ENCODE measurements around the gene ENHO.

GRCh38 chr9:34477541-34477940 is 45.2 kb downstream of the ENHO start:
- TF ChIP-seq SIN3A (IDR thresholded peaks at IDR 0.05; ENCODE audit: borderline replicate concordance, insufficient read depth, low read length), result no peak
- TF ChIP-seq POLR2AphosphoS5 (IDR thresholded peaks at IDR 0.05; ENCODE audit: low read depth, low read length), result no peak

Data from PFSK-1 (cell line).